CD8-positive, alpha-beta memory T cell (primary cell): ENCODE data around the gene ADGB. TPM values are rescaled to one million over a fixed set of nuclear protein-coding genes. Genes with fewer than 3 reads are reported as not detected.
"Not testable (repeated sequence)": the region's sequence is repeated elsewhere in the genome, so short reads cannot be mapped to it uniquely, and the experiment has no call there.

Experiments used
- CTCF ChIA-PET: fragments of 350-600 bp; sonication (Branson Sonifier 250); formaldehyde crosslinking; loops from one replicate; lab custom pipeline; 2021; ENCODE audit warnings: antibody characterized with exemption; lab: Charles Lee
- POLR2A ChIA-PET: fragments of 350-600 bp; sonication (Branson Sonifier 250); formaldehyde crosslinking; loops from one replicate; lab custom pipeline; 2021; ENCODE audit warnings: antibody characterized with exemption; lab: Charles Lee
- DNase-seq, 5 donors: peaks; one replicate each; pipeline versions ENCODE4 v3.0.0 to v3.0.0-alpha.2; 2020 to 2022; ENCODE audit warnings: mixed read lengths in 1 of 5
- H3K27ac ChIP-seq: one replicate; pipeline ENCODE4 v1.7.0; 2013; ENCODE audit warnings: low read depth, mild to moderate bottlenecking, low read length, moderate library complexity
- H3K27me3 ChIP-seq: 2 replicates; pipeline ENCODE4 v1.7.0; 2013; ENCODE audit warnings: low read length, mild to moderate bottlenecking; ENCODE audit not compliant: insufficient read depth, poor library complexity, severe bottlenecking
- H3K36me3 ChIP-seq: 2 replicates; pipeline ENCODE4 v1.7.0; 2013; ENCODE audit warnings: mild to moderate bottlenecking, low read length, moderate library complexity; ENCODE audit not compliant: insufficient read depth
- H3K4me1 ChIP-seq: 2 replicates; pipeline ENCODE4 v1.7.0; 2013; ENCODE audit warnings: mild to moderate bottlenecking, low read length, moderate library complexity; ENCODE audit not compliant: insufficient read depth
- H3K4me3 ChIP-seq: 2 replicates; pipeline ENCODE4 v1.7.0; 2013; ENCODE audit warnings: mild to moderate bottlenecking, low read length
- H3K9me3 ChIP-seq: 2 replicates; pipeline ENCODE4 v1.7.0; 2013; ENCODE audit warnings: mild to moderate bottlenecking, low read length
- H3K27ac Mint-ChIP-seq, 8 donors: one replicate each; pipeline ENCODE4 v1.8.0; 2020 to 2021; ENCODE audit warnings: mixed read lengths in 8 of 8, mild to moderate bottlenecking in 6 of 8, inconsistent platforms in 3 of 8, moderate library complexity in 3 of 8
- H3K27me3 Mint-ChIP-seq, 2 donors: one replicate each; pipeline ENCODE4 v1.8.0; 2020 to 2021; ENCODE audit warnings: mixed read lengths in 2 of 2, mild to moderate bottlenecking in 1 of 2, moderate library complexity in 1 of 2
- H3K36me3 Mint-ChIP-seq, 3 donors: one replicate each; pipeline ENCODE4 v1.8.0; 2020 to 2021; ENCODE audit warnings: mixed read lengths in 3 of 3, inconsistent platforms in 1 of 3, mild to moderate bottlenecking in 1 of 3
- H3K4me1 Mint-ChIP-seq, 3 donors: one replicate each; pipeline ENCODE4 v1.8.0; 2020 to 2021; ENCODE audit warnings: mixed read lengths in 3 of 3, inconsistent platforms in 1 of 3, mild to moderate bottlenecking in 1 of 3
- H3K4me3 Mint-ChIP-seq, 7 donors: one replicate each; pipeline ENCODE4 v1.8.0; 2020 to 2021; ENCODE audit warnings: mixed read lengths in 7 of 7, mild to moderate bottlenecking in 6 of 7, moderate library complexity in 4 of 7, inconsistent platforms in 2 of 7
- H3K9me3 Mint-ChIP-seq, 5 donors: one replicate each; pipeline ENCODE4 v1.8.0; 2020 to 2022; ENCODE audit warnings: mixed read lengths in 5 of 5, mild to moderate bottlenecking in 3 of 5, moderate library complexity in 2 of 5, inconsistent platforms in 1 of 5
- polyA plus RNA-seq: library from polyadenylated mRNA; unstranded; fragments of 300-500 nt; fragmentation: Illumina TruSeq; gene quantifications from one replicate; pipeline ENCODE4 v1.2.3, GENCODE V29; 2021
- total RNA-seq, 2 experiments: library from RNA; stranded (reverse); gene quantifications; one replicate each; pipeline ENCODE4 v1.2.3, GENCODE V29; 2021

Gene ADGB
- total and polyA plus RNA-seq, 3 experiments from 2014 or later: 0.22 to 0.35 TPM; not detected in 1

- CTCF ChIA-PET: no interaction called here
- no peaks in the 10 kb centered on the region for H3K4me1 Mint-ChIP-seq
- no peak overlapping the region for H3K27ac Mint-ChIP-seq
- Histone ChIP-seq H3K4me1 (no peaks in the 10 kb centered on the region), H3K4me3 (no peak overlapping the region), H3K9me3 (no peaks in the 10 kb centered on the region), H3K27ac (no peak overlapping the region), H3K27me3 (no peaks in the 10 kb centered on the region), H3K36me3 (no peaks in the 10 kb centered on the region)
- H3K27me3 Mint-ChIP-seq: peaks cover 4 to 11% of the 10 kb centered on the region in 2 donors
- H3K4me3 Mint-ChIP-seq: no peak overlapping the region
- no peaks in the 10 kb centered on the region for H3K36me3 Mint-ChIP-seq
- DNase-seq: no peak
- POLR2A ChIA-PET: no interaction called here
- peaks cover 3 to 9% (median 8%) of the 10 kb centered on the region in 5 donors for H3K9me3 Mint-ChIP-seq
Measured at GRCh38 chr6:146795479-146796133, 196.8 kb downstream of the ADGB start.

- H3K27ac ChIP-seq, H3K36me3 Mint-ChIP-seq, H3K4me3 ChIP-seq, DNase-seq, H3K27me3 ChIP-seq, H3K4me1 ChIP-seq, H3K27ac Mint-ChIP-seq, H3K9me3 Mint-ChIP-seq, H3K27me3 Mint-ChIP-seq, H3K36me3 ChIP-seq, H3K4me1 Mint-ChIP-seq, CTCF ChIA-PET, POLR2A ChIA-PET, H3K9me3 ChIP-seq, H3K4me3 Mint-ChIP-seq: not testable (repeated sequence)
Measured at GRCh38 chr6:146803167-146803566, 204.4 kb downstream of the ADGB start.

- H3K4me3 ChIP-seq: no peak overlapping the region
- Mint-ChIP-seq H3K27ac (no peak overlapping the region), H3K36me3 (no peaks in the 10 kb centered on the region), H3K27me3 (peaks cover 0 to 2% of the 10 kb centered on the region in 2 donors), H3K9me3 (no peaks in the 10 kb centered on the region), H3K4me3 (no peak overlapping the region), H3K4me1 (no peaks in the 10 kb centered on the region)
- H3K36me3 ChIP-seq: no peaks in the 10 kb centered on the region
- ChIA-PET CTCF (no interaction called here), POLR2A (no interaction called here)
- H3K9me3 ChIP-seq: no peaks in the 10 kb centered on the region
- no peak for DNase-seq
- H3K27me3 ChIP-seq: no peaks in the 10 kb centered on the region
- no peak overlapping the region for H3K27ac ChIP-seq
- H3K4me1 ChIP-seq: no peaks in the 10 kb centered on the region
Measured at GRCh38 chr6:146803601-146804000, 204.8 kb downstream of the ADGB start.

- peaks cover 0 to 2% of the 10 kb centered on the region in 2 donors for H3K27me3 Mint-ChIP-seq
- Histone ChIP-seq H3K4me1 (no peaks in the 10 kb centered on the region), H3K27me3 (no peaks in the 10 kb centered on the region), H3K27ac (no peak overlapping the region), H3K36me3 (no peaks in the 10 kb centered on the region), H3K9me3 (no peaks in the 10 kb centered on the region), H3K4me3 (no peak overlapping the region)
- POLR2A ChIA-PET: no interaction called here
- H3K4me3 Mint-ChIP-seq: no peak overlapping the region
- H3K27ac Mint-ChIP-seq: no peak overlapping the region
- no peaks in the 10 kb centered on the region for H3K36me3 Mint-ChIP-seq
- no peaks in the 10 kb centered on the region for H3K9me3 Mint-ChIP-seq
- CTCF ChIA-PET: no interaction called here
- no peaks in the 10 kb centered on the region for H3K4me1 Mint-ChIP-seq
- DNase-seq: no peak
Measured at GRCh38 chr6:146805546-146806325, 207.0 kb downstream of the ADGB start.

GRCh38 chr6:146809014-146809413 lies 210.2 kb downstream of the ADGB start:
- H3K9me3 Mint-ChIP-seq, H3K4me3 Mint-ChIP-seq, DNase-seq, H3K36me3 Mint-ChIP-seq, H3K4me3 ChIP-seq, H3K36me3 ChIP-seq, H3K27ac Mint-ChIP-seq, CTCF ChIA-PET, H3K9me3 ChIP-seq, H3K4me1 Mint-ChIP-seq, POLR2A ChIA-PET, H3K27me3 ChIP-seq, H3K4me1 ChIP-seq, H3K27ac ChIP-seq, H3K27me3 Mint-ChIP-seq: not testable (repeated sequence)

- DNase-seq, H3K27ac Mint-ChIP-seq, H3K9me3 ChIP-seq, POLR2A ChIA-PET, H3K4me1 ChIP-seq, H3K4me3 ChIP-seq, H3K27ac ChIP-seq, H3K9me3 Mint-ChIP-seq, H3K4me1 Mint-ChIP-seq, H3K27me3 ChIP-seq, H3K4me3 Mint-ChIP-seq, H3K36me3 Mint-ChIP-seq, H3K27me3 Mint-ChIP-seq, CTCF ChIA-PET, H3K36me3 ChIP-seq: not testable (repeated sequence)
Measured at GRCh38 chr6:146812811-146813321, 214.1 kb downstream of the ADGB start.

GRCh38 chr6:146813554-146813953 lies 214.8 kb downstream of the ADGB start:
- CTCF ChIA-PET: no interaction called here
- Mint-ChIP-seq H3K36me3 (no peaks in the 10 kb centered on the region), H3K27ac (no peak overlapping the region), H3K4me1 (no peaks in the 10 kb centered on the region), H3K27me3 (peaks cover 0 to 4% of the 10 kb centered on the region in 2 donors), H3K9me3 (no peaks in the 10 kb centered on the region), H3K4me3 (no peak overlapping the region)
- H3K36me3 ChIP-seq: no peaks in the 10 kb centered on the region
- POLR2A ChIA-PET: no interaction called here
- no peak for DNase-seq
- no peaks in the 10 kb centered on the region for H3K4me1 ChIP-seq
- no peaks in the 10 kb centered on the region for H3K27me3 ChIP-seq
- no peak overlapping the region for H3K27ac ChIP-seq
- H3K4me3 ChIP-seq: no peak overlapping the region
- H3K9me3 ChIP-seq: no peaks in the 10 kb centered on the region

GRCh38 chr6:146814148-146814750 lies 215.5 kb downstream of the ADGB start:
- H3K27ac ChIP-seq: no peak overlapping the region
- no peaks in the 10 kb centered on the region for H3K4me1 ChIP-seq
- H3K36me3 Mint-ChIP-seq: no peaks in the 10 kb centered on the region
- H3K4me1 Mint-ChIP-seq: no peaks in the 10 kb centered on the region
- H3K27me3 ChIP-seq: no peaks in the 10 kb centered on the region
- no peaks in the 10 kb centered on the region for H3K9me3 Mint-ChIP-seq
- H3K9me3 ChIP-seq: no peaks in the 10 kb centered on the region
- no peak overlapping the region for H3K4me3 Mint-ChIP-seq
- no peak for DNase-seq
- H3K36me3 ChIP-seq: no peaks in the 10 kb centered on the region
- CTCF ChIA-PET: no interaction called here
- H3K27ac Mint-ChIP-seq: no peak overlapping the region
- H3K27me3 Mint-ChIP-seq: peaks cover 0 to 4% of the 10 kb centered on the region in 2 donors
- POLR2A ChIA-PET: no interaction called here
- H3K4me3 ChIP-seq: no peak overlapping the region
